Osteocyte (in vitro differentiated cells): Measurements from ENCODE around the gene SCML2. TPM values are rescaled to one million over a fixed set of nuclear protein-coding genes. Genes with fewer than 3 reads are reported as not detected.

ENCODE experiments used
- DNase-seq: peaks from one replicate; pipeline ENCODE4 v3.0.0; 2021; ENCODE audit warnings: mixed read lengths; ENCODE audit not compliant: unreplicated experiment; ENCODE audit errors: extremely low spot score
- H3K27ac Mint-ChIP-seq: one replicate; pipeline ENCODE4 v1.8.0; 2021; ENCODE audit warnings: mild to moderate bottlenecking, mixed read lengths; ENCODE audit not compliant: unreplicated experiment
- H3K27me3 Mint-ChIP-seq: one replicate; pipeline ENCODE4 v1.8.0; 2021; ENCODE audit warnings: mixed read lengths; ENCODE audit not compliant: unreplicated experiment
- H3K36me3 Mint-ChIP-seq: one replicate; pipeline ENCODE4 v1.8.0; 2021; ENCODE audit warnings: mixed read lengths; ENCODE audit not compliant: unreplicated experiment
- H3K4me1 Mint-ChIP-seq: one replicate; pipeline ENCODE4 v1.8.0; 2021; ENCODE audit warnings: mixed read lengths; ENCODE audit not compliant: unreplicated experiment
- H3K4me3 Mint-ChIP-seq: one replicate; pipeline ENCODE4 v1.8.0; 2021; ENCODE audit warnings: mild to moderate bottlenecking, moderate library complexity, mixed read lengths; ENCODE audit not compliant: unreplicated experiment
- H3K9me3 Mint-ChIP-seq: one replicate; pipeline ENCODE4 v1.8.0; 2021; ENCODE audit warnings: mixed read lengths; ENCODE audit not compliant: unreplicated experiment
- CTCF ChIP-seq: fragments of 200-600 bp; sonication (generic); IDR thresholded peaks from 2 replicates; pipeline ENCODE4 v1.5.0; 2021; ENCODE audit warnings: antibody characterized with exemption, mild to moderate bottlenecking, moderate library complexity
- total RNA-seq: library from RNA; stranded (reverse); gene quantifications from 2 replicates; pipeline ENCODE4 v1.2.1, GENCODE V29; 2021

The SCML2 gene
- total RNA-seq, 1 donor from 2014 or later: 3.4 TPM

GRCh38 chrX:18351784-18352183 is 2.7 kb downstream of the SCML2 start:
- Mint-ChIP-seq H3K4me3 (no peak overlapping the region), H3K9me3 (no peaks in the 10 kb centered on the region), H3K27ac (no peak overlapping the region), H3K4me1 (peaks cover 19% of the 10 kb centered on the region), H3K27me3 (no peaks in the 10 kb centered on the region), H3K36me3 (no peaks in the 10 kb centered on the region)
- no peak for TF ChIP-seq CTCF
- no peak for DNase-seq

- Mint-ChIP-seq H3K4me1 (peaks cover 11% of the 10 kb centered on the region), H3K9me3 (peaks cover 6% of the 10 kb centered on the region), H3K27ac (no peak overlapping the region), H3K4me3 (no peak overlapping the region), H3K27me3 (no peaks in the 10 kb centered on the region), H3K36me3 (no peaks in the 10 kb centered on the region)
- no peak for TF ChIP-seq CTCF
- no peak for DNase-seq
Observed at GRCh38 chrX:18348047-18348446, 6.4 kb downstream of the SCML2 start.

GRCh38 chrX:18309401-18309800 is 45.1 kb downstream of the SCML2 start:
- Mint-ChIP-seq H3K9me3 (peaks cover 4% of the 10 kb centered on the region), H3K36me3 (no peaks in the 10 kb centered on the region), H3K27me3 (no peaks in the 10 kb centered on the region), H3K4me3 (no peak overlapping the region), H3K27ac (no peak overlapping the region), H3K4me1 (no peaks in the 10 kb centered on the region)
- no peak for TF ChIP-seq CTCF
- no peak for DNase-seq

GRCh38 chrX:18297251-18297650 is 57.2 kb downstream of the SCML2 start:
- TF ChIP-seq CTCF: no peak
- Mint-ChIP-seq H3K27me3 (no peaks in the 10 kb centered on the region), H3K36me3 (peaks cover 1% of the 10 kb centered on the region), H3K4me1 (peaks cover under 1% of the 10 kb centered on the region), H3K9me3 (peaks cover 37% of the 10 kb centered on the region), H3K27ac (no peak overlapping the region), H3K4me3 (no peak overlapping the region)
- no peak for DNase-seq

- no peaks in the 10 kb centered on the region for H3K27me3 Mint-ChIP-seq
- no peak for TF ChIP-seq CTCF
- DNase-seq: no peak
- no peak overlapping the region for H3K27ac Mint-ChIP-seq
- no peak overlapping the region for H3K4me3 Mint-ChIP-seq
- H3K4me1 Mint-ChIP-seq: peaks cover 18% of the 10 kb centered on the region
- H3K36me3 Mint-ChIP-seq: peaks cover 1% of the 10 kb centered on the region
- H3K9me3 Mint-ChIP-seq: peaks cover 31% of the 10 kb centered on the region
Observed at GRCh38 chrX:18294893-18295292, 59.6 kb downstream of the SCML2 start.
